DND-41 (cell line): ENCODE results near the gene TTLL8.

Experiments used
- EZH2 ChIP-seq: IDR thresholded peaks from 3 replicates; pipeline ENCODE4 v1.6.1; 2012; ENCODE audit warnings: borderline replicate concordance, low read depth, mild to moderate bottlenecking, moderate library complexity, low read length, inconsistent platforms; ENCODE audit not compliant: severe bottlenecking
- TF ChIP-seq, protein P1 (sequence below): IDR thresholded peaks from 2 replicates; pipeline ENCODE4 v1.5.1; 2012; ENCODE audit warnings: borderline replicate concordance, low read length, moderate library complexity, mild to moderate bottlenecking; ENCODE audit not compliant: poor library complexity, severe bottlenecking; ENCODE audit errors: extremely low read depth

DNA sequence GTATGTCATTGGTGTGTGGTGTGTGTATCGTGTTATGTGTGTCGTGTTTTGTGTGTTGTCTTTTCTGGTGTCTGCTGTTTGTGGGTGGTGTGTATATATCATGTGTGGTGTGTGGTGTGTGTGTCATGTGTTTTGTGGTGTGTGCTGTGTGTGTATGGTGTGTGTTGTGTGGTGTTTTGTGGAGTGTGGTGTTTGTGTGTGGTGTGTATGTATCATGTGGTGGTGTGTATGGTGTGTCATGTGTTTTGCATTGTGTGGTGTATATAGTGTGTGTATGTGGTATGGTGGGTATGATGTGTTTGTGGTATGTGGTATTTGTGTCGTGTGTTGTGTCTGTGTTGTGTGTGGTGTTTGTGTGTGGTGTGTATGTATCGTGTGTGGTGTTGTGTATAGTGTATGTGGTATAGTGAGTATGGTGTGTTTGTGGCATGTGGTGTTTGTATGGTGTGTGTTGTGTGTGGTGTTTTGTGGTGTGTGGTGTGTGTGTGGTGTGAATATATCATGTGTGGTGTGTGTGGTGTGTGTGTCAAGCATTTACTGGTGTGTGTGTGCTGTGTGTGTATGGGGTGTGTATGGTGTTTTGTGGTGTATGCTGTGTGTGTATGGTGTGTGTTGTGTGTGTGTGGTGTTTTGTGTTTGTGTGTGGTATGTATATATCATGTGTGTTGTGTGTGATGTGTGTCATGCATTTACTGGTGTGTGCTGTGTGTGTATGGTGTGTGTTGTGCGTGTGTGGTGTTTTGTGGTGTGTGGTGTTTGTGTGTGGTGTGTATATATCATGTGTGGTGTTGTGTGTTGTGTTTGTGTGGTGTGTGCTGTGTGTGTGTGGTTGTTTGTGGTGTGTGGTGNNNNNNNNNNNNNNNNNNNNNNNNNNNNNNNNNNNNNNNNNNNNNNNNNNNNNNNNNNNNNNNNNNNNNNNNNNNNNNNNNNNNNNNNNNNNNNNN is 84.8 kb downstream of the TTLL8 start:
- TF ChIP-seq EZH2, result no peak
- TF ChIP-seq, protein P1, sequence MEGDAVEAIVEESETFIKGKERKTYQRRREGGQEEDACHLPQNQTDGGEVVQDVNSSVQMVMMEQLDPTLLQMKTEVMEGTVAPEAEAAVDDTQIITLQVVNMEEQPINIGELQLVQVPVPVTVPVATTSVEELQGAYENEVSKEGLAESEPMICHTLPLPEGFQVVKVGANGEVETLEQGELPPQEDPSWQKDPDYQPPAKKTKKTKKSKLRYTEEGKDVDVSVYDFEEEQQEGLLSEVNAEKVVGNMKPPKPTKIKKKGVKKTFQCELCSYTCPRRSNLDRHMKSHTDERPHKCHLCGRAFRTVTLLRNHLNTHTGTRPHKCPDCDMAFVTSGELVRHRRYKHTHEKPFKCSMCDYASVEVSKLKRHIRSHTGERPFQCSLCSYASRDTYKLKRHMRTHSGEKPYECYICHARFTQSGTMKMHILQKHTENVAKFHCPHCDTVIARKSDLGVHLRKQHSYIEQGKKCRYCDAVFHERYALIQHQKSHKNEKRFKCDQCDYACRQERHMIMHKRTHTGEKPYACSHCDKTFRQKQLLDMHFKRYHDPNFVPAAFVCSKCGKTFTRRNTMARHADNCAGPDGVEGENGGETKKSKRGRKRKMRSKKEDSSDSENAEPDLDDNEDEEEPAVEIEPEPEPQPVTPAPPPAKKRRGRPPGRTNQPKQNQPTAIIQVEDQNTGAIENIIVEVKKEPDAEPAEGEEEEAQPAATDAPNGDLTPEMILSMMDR, result no peak
